Endothelial cell of umbilical vein (primary cell): Measurements from ENCODE around the gene LPP. TPM values are rescaled to one million over a fixed set of nuclear protein-coding genes. Genes with fewer than 3 reads are reported as not detected.

Source experiments
- BruUV-seq: library from RNA; stranded (reverse); fragments of 400-500 nt; replicated peaks from 2 replicates; lab custom pipeline; 2021; lab: Mats Ljungman, UMichigan
- CTCF ChIA-PET: fragments of 300-600, 350-600 bp; sonication (Branson Sonifier 250); formaldehyde crosslinking; loops from one replicate; lab custom pipeline; 2021; ENCODE audit warnings: antibody characterized with exemption, inconsistent platforms; lab: Charles Lee
- POLR2A ChIA-PET: fragments of 300-600, 350-600 bp; sonication (Branson Sonifier 250); formaldehyde crosslinking; loops from one replicate; lab custom pipeline; 2021; ENCODE audit warnings: antibody characterized with exemption, inconsistent platforms; lab: Charles Lee
- DNase-seq: peaks from one replicate; pipeline ENCODE4 v3.0.0-alpha.2; 2011; ENCODE audit warnings: low read depth, low spot score
- FAIRE-seq: peaks from 2 replicates; lab custom pipeline; 2011; peaks lifted over from hg19 to GRCh38; lab: Jason Lieb, UNC
- H2AFZ ChIP-seq: 2 replicates; pipeline ENCODE4 v1.6.0; 2012; ENCODE audit warnings: low read depth, low read length, control low read depth, inconsistent platforms
- H3K27ac ChIP-seq: 2 replicates; pipeline ENCODE4 v1.5.1; 2011; ENCODE audit warnings: low read depth, mild to moderate bottlenecking, control low read depth, low read length, moderate library complexity; ENCODE audit not compliant: insufficient read depth
- H3K27me3 ChIP-seq, 2 experiments: 2 replicates each; pipeline versions ENCODE4 v1.6.0 to v1.6.1; 2011; ENCODE audit warnings: low read length in 2 of 2, mixed read lengths in 1 of 2; ENCODE audit not compliant: control insufficient read depth in 2 of 2, insufficient read depth in 2 of 2
- H3K36me3 ChIP-seq, 2 experiments: 2 replicates in 1 of 2; 3 replicates in 1 of 2; pipeline ENCODE4 v1.5.1; 2011; ENCODE audit warnings: low read length in 2 of 2, mild to moderate bottlenecking in 1 of 2, moderate library complexity in 1 of 2; ENCODE audit not compliant: control insufficient read depth in 2 of 2, insufficient read depth in 2 of 2; ENCODE audit errors: extremely low read depth in 1 of 2
- H3K4me1 ChIP-seq: 3 replicates; pipeline ENCODE4 v1.5.1; 2011; ENCODE audit warnings: mild to moderate bottlenecking, low read length; ENCODE audit not compliant: control insufficient read depth, insufficient read depth; ENCODE audit errors: extremely low read depth
- H3K4me2 ChIP-seq: 2 replicates; pipeline ENCODE4 v1.6.1; 2011; ENCODE audit warnings: low read length, control low read depth, mixed read lengths; ENCODE audit not compliant: insufficient read depth
- H3K4me3 ChIP-seq, 3 experiments: fragments of 200-600 bp in 1 of 3; sonication (generic), shearing (Covaris generic) in 1 of 3; replicated peaks in 1 of 3; 2 replicates each; pipeline ENCODE4 v1.5.1; 2011 to 2016; ENCODE audit warnings: control low read depth in 3 of 3, low read length in 3 of 3, mild to moderate bottlenecking in 2 of 3, inconsistent platforms in 1 of 3, low read depth in 1 of 3, moderate library complexity in 1 of 3; ENCODE audit not compliant: insufficient read depth in 1 of 3
- H3K79me2 ChIP-seq: 2 replicates; pipeline ENCODE4 v1.6.0; 2012; ENCODE audit warnings: low read length, inconsistent platforms; ENCODE audit not compliant: control insufficient read depth, insufficient read depth
- H3K9ac ChIP-seq: replicated peaks from 2 replicates; pipeline ENCODE3; 2011; ENCODE audit warnings: low read length, control low read depth; ENCODE audit not compliant: insufficient read depth; ENCODE audit errors: extremely low read depth
- H3K9me1 ChIP-seq: replicated peaks from 3 replicates; pipeline ENCODE4 v1.6.0; 2011; ENCODE audit warnings: mild to moderate bottlenecking, low read length; ENCODE audit not compliant: control insufficient read depth, insufficient read depth; ENCODE audit errors: extremely low read depth
- H3K9me3 ChIP-seq: replicated peaks from 2 replicates; pipeline ENCODE4 v1.5.1; 2012; ENCODE audit warnings: low read length, inconsistent platforms; ENCODE audit not compliant: control insufficient read depth, insufficient read depth
- H4K20me1 ChIP-seq: replicated peaks from 2 replicates; pipeline ENCODE3; 2011; ENCODE audit warnings: mild to moderate bottlenecking, low read length; ENCODE audit not compliant: control insufficient read depth, insufficient read depth; ENCODE audit errors: extremely low read depth
- EZH2 ChIP-seq: IDR thresholded peaks from 2 replicates; pipeline ENCODE4 v1.6.1; 2012; ENCODE audit warnings: borderline replicate concordance, low read depth, mild to moderate bottlenecking, moderate library complexity, low read length, inconsistent platforms; ENCODE audit not compliant: severe bottlenecking
- FOS ChIP-seq: IDR thresholded peaks from 2 replicates; pipeline ENCODE4 v1.6.1; 2011; ENCODE audit warnings: mild to moderate bottlenecking, low read length, moderate library complexity, borderline replicate concordance; ENCODE audit not compliant: insufficient read depth
- GATA2 ChIP-seq: IDR thresholded peaks from 2 replicates; pipeline ENCODE4 v1.7.0; 2011; ENCODE audit warnings: low read depth, mild to moderate bottlenecking, moderate library complexity, mixed read lengths, low read length; ENCODE audit not compliant: insufficient read length, insufficient read depth
- JUN ChIP-seq: IDR thresholded peaks from 2 replicates; pipeline ENCODE4 v1.6.1; 2011; ENCODE audit warnings: borderline replicate concordance, low read depth; ENCODE audit not compliant: insufficient read length, insufficient read depth
- MYC ChIP-seq: IDR thresholded peaks from one replicate; pipeline ENCODE4 v1.6.1; 2011; ENCODE audit warnings: mild to moderate bottlenecking, low read depth, low read length
- POLR2A ChIP-seq: IDR thresholded peaks from 2 replicates; pipeline ENCODE4 v1.6.1; 2012; ENCODE audit warnings: low read depth, mild to moderate bottlenecking, control low read depth, low read length
- POLR2AphosphoS5 ChIP-seq: IDR thresholded peaks from 2 replicates; pipeline ENCODE4 v1.6.1; 2012; ENCODE audit warnings: low read depth, mild to moderate bottlenecking, control low read depth, low read length, moderate library complexity; ENCODE audit not compliant: insufficient read depth
- dilution Hi-C: fragments of 300-500 bp; cut with MboI; formaldehyde crosslinking; loops from one replicate; pipeline ENCODE4 v1.15.0; 2019; ENCODE audit warnings: low sequenced_read_pairs; ENCODE audit not compliant: extremely low pct_ligation_motif_present
- intact Hi-C: fragments of 100-400 bp; cut with micrococcal nuclease; formaldehyde crosslinking; loops from one replicate; pipeline ENCODE4 v1.10.0; 2022
- polyA plus RNA-seq, 4 experiments: library from polyadenylated mRNA; depleted of rRNA in 3 of 4; stranded (reverse) in 3 of 4; unstranded in 1 of 4; fragments of >200 nt; gene quantifications; 2 replicates each; pipeline versions ENCODE4 v1.2.1 to v1.2.3, GENCODE V29; 2011 to 2012; ENCODE audit warnings: missing spikeins in 1 of 4
- total RNA-seq: library from RNA; stranded (reverse); gene quantifications from 2 replicates; pipeline ENCODE4 v1.2.3, GENCODE V29; 2021
- TF ChIP-seq, protein P1 (sequence below), 2 donors: IDR thresholded peaks; 1 replicate in 1 of 2; 2 replicates in 1 of 2; pipeline ENCODE4 v1.5.1; 2011; ENCODE audit warnings: low read length in 2 of 2, mild to moderate bottlenecking in 2 of 2, moderate library complexity in 2 of 2, control low read depth in 1 of 2, inconsistent platforms in 1 of 2, low read depth in 1 of 2; ENCODE audit not compliant: insufficient read depth in 1 of 2; ENCODE audit errors: extremely low read depth in 1 of 2
- TF ChIP-seq, protein P2 (sequence below): IDR thresholded peaks from 2 replicates; pipeline ENCODE4 v1.6.1; 2011; ENCODE audit not compliant: insufficient read depth, insufficient read length

Gene LPP
- total and polyA plus RNA-seq, 2 donors (not counting 3 experiments of a cell fraction or from before 2014, with no cell fraction given) = 16.9 to 153 TPM

DNA sequence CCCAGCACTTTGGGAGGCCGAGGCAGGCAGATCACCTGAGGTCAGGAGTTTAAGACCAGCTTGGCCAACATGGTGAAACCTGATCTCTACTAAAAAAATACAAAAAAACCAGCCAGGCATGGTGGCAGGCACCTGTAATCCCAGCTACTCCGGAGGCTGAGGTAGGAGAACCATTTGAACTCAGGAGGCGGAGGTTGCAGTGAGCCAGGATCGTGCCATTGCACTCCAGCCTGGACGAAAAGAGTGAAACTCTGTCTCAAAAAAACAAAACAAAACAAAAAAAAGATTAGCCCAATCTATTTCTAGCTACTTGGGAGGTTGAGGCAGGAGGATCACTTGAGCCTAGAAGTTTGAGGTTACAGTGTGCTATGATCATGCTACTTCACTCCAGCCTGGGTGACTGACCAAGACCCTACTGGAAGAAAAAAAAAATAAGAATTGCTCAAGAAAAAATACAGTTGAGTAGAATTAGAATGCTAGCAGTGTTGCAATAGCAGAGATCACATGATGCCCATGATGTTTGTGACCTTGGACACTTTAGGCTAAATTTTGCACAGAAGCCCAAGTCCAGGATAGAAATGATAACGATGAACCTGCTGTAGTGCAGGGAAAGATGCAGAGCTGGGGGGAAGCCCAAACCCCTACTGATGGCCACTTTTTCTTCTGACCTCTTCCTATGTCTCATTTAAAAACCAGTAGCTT, 162.2 kb downstream of the LPP start:
- FAIRE-seq (no peak), DNase-seq (no peak)
- ChIA-PET CTCF (interaction anchor here (2.0 kb wide), 1 partner anchor 14 kb away, joined by 6 read pairs; no protein-coding TSS in a partner anchor), POLR2A (no interaction called here)
- H3K4me3 ChIP-seq = no peak overlapping the region
- TF ChIP-seq, protein P1, sequence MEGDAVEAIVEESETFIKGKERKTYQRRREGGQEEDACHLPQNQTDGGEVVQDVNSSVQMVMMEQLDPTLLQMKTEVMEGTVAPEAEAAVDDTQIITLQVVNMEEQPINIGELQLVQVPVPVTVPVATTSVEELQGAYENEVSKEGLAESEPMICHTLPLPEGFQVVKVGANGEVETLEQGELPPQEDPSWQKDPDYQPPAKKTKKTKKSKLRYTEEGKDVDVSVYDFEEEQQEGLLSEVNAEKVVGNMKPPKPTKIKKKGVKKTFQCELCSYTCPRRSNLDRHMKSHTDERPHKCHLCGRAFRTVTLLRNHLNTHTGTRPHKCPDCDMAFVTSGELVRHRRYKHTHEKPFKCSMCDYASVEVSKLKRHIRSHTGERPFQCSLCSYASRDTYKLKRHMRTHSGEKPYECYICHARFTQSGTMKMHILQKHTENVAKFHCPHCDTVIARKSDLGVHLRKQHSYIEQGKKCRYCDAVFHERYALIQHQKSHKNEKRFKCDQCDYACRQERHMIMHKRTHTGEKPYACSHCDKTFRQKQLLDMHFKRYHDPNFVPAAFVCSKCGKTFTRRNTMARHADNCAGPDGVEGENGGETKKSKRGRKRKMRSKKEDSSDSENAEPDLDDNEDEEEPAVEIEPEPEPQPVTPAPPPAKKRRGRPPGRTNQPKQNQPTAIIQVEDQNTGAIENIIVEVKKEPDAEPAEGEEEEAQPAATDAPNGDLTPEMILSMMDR (IDR thresholded peaks at IDR 0.05; ENCODE audit: extremely low read depth in 1 of 2, insufficient read depth in 1 of 2, low read depth in 1 of 2, low read length in 2 of 2) = no peak
- TF ChIP-seq GATA2 = no peak
- peaks cover 2% of the 10 kb centered on the region for H3K79me2 ChIP-seq
- no peak overlapping the region for H3K4me2 ChIP-seq
- dilution Hi-C loops (no loop called here), intact Hi-C loops (no loop called here)
- no peaks in the 10 kb centered on the region for H3K9me1 ChIP-seq
- H3K9me3 ChIP-seq = no peaks in the 10 kb centered on the region
- H3K4me1 ChIP-seq = peaks cover 3% of the 10 kb centered on the region
- no peak overlapping the region for H2AFZ ChIP-seq
- no peaks in the 10 kb centered on the region for H3K27me3 ChIP-seq
- no peaks in the 10 kb centered on the region for H4K20me1 ChIP-seq
- no peak overlapping the region for H3K27ac ChIP-seq
- BruUV-seq = no TSS peak
- no peak overlapping the region for H3K9ac ChIP-seq
- H3K36me3 ChIP-seq = no peaks in the 10 kb centered on the region

DNA sequence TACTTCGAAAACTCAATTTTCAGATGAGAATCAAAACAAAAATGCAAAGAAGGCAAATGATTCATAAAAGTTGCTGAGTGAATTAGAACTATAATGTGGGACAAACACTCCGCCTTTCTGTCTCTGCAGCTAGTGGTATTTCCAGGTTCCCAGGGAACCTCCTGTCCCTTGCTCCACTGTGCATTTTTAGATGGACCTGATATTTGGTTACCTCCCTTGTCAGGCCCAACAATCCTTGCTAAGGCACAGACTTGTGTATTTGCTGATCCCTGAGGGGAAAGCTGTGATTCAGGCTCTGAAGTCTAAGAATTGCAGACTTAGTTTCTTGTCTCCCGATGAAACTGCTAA, 162.7 kb downstream of the LPP start:
- ChIA-PET CTCF (interaction anchor here (2.0 kb wide), 1 partner anchor 15 kb away, joined by 6 read pairs; no protein-coding TSS in a partner anchor), POLR2A (no interaction called here)
- Histone ChIP-seq H3K9ac (no peak overlapping the region), H3K79me2 (peaks cover 2% of the 10 kb centered on the region), H3K9me1 (no peaks in the 10 kb centered on the region), H3K4me2 (no peak overlapping the region), H4K20me1 (no peaks in the 10 kb centered on the region), H3K4me3 (no peak overlapping the region), H3K9me3 (no peaks in the 10 kb centered on the region), H2AFZ (no peak overlapping the region), H3K4me1 (peaks cover 3% of the 10 kb centered on the region), H3K36me3 (no peaks in the 10 kb centered on the region), H3K27me3 (no peaks in the 10 kb centered on the region), H3K27ac (no peak overlapping the region)
- BruUV-seq = no TSS peak
- no peak for DNase-seq
- FAIRE-seq = no peak
- dilution Hi-C loops = no loop called here
- intact Hi-C loops = no loop called here
- TF ChIP-seq EZH2 (no peak), GATA2 (no peak), MYC (no peak), FOS (no peak), POLR2AphosphoS5 (no peak), POLR2A (no peak), JUN (no peak)
- TF ChIP-seq, protein P1 (IDR thresholded peaks at IDR 0.05; ENCODE audit: extremely low read depth in 1 of 2, insufficient read depth in 1 of 2, low read depth in 1 of 2, low read length in 2 of 2) = no peak
- TF ChIP-seq, protein P2, sequence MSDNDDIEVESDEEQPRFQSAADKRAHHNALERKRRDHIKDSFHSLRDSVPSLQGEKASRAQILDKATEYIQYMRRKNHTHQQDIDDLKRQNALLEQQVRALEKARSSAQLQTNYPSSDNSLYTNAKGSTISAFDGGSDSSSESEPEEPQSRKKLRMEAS = no peak
